IPS-18c (cell line): ENCODE results near the gene NSUN4.

Source experiments
- H3K4me3 ChIP-seq: 2 replicates; pipeline ENCODE4 v1.7.0; 2013; ENCODE audit warnings: low read depth, mild to moderate bottlenecking, low read length, moderate library complexity; ENCODE audit not compliant: insufficient read depth
- H3K9me3 ChIP-seq: one replicate; pipeline ENCODE4 v1.6.1; 2013; ENCODE audit warnings: mild to moderate bottlenecking, low read length, moderate library complexity; ENCODE audit not compliant: control insufficient read depth, insufficient read depth

The NSUN4 gene

GRCh38 chr1:46394872-46395465 lies 54.4 kb downstream of the NSUN4 start:
- Histone ChIP-seq H3K4me3 (peak overlapping the region; percentile 79), H3K9me3 (peaks cover 10% of the 10 kb centered on the region)

- peaks cover 10% of the 10 kb centered on the region for H3K9me3 ChIP-seq
- H3K4me3 ChIP-seq: no peak overlapping the region
Observed at GRCh38 chr1:46396441-46397398, 56.1 kb downstream of the NSUN4 start.

DNA sequence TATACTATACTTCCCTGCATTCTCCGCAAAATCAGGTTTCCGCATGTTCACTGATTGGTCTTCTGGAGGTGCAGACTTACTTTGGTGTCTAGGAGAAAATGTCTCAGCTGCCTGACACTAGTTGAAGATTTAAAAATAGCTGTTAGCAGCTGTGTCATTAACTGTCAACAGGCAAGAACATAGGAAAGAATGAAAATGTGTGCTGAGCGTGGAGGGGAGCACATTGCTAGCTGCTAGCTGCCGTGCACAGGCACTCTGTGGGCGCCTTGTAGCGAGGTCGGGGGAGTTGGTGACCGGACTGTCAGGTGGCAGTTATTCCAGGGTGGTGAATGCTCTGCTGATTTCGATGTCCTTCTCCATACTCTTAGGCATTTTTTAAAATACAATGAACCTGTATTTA lies 58.7 kb downstream of the NSUN4 start:
- Histone ChIP-seq H3K4me3 (no peak overlapping the region), H3K9me3 (peaks cover 2% of the 10 kb centered on the region)

GRCh38 chr1:46400421-46400820 lies 59.8 kb downstream of the NSUN4 start:
- Histone ChIP-seq H3K4me3 (no peak overlapping the region), H3K9me3 (peaks cover 4% of the 10 kb centered on the region)

DNA sequence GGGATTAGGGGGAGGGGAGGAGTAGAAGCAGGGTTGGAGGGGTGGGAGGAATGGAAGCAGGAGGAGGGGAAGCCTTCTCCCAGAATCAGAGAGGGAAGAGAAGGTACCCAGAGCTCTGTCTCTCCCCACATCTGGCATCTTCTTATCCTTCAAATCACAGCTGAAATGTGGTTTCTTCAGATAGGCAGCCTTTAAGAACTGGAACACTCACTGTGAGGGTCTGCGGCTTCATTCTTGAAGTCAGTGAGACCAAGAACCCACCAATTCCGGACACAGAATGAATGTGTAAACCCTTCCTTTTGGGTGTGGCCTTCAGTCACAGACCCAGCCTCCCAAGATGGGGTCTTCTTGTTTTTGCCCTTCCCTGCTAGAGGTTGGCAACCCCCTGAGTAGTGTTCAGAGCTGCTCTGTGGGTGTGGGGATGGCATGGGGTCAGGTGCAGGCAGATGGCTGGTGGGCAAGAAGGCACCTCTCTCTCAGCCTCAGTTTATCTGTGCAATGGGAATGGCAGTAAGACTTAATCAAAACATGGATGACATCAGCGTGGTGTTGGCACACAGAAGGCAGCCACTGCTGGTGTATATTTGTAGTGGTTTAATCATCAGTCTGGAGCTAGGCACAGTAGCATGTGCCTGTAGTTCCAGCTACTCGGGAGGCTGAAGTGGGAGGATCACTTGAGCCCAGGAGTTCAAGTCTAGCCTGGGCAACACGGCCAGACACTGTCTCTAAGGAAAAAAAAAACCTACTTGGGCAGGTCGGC lies 60.7 kb downstream of the NSUN4 start:
- Histone ChIP-seq H3K9me3 (peaks cover 4% of the 10 kb centered on the region), H3K4me3 (no peak overlapping the region)

GRCh38 chr1:46401964-46402626 lies 61.5 kb downstream of the NSUN4 start:
- Histone ChIP-seq H3K4me3 (no peak overlapping the region), H3K9me3 (peaks cover 4% of the 10 kb centered on the region)

DNA sequence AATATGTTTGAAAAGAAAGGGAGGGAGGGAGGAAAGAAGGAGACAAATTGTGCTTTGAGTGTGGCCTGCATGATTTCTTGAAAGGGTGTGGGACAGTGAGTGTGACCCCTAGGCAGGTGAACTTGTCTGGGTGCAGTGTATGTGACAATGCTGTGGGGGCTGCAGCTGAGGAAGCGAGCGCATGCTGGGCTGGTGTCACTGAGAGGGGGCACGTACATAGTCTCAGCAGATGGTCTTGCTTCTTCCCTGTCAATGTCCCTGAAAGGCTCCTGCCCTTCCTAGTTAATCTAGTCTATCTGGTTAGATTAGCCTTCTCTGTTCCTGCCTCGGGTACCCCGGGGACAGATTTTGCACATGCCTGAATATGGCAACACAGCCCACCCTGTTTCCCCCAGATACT lies 63.3 kb downstream of the NSUN4 start:
- Histone ChIP-seq H3K4me3 (no peak overlapping the region), H3K9me3 (peaks cover 4% of the 10 kb centered on the region)

- Histone ChIP-seq H3K9me3 (peaks cover 4% of the 10 kb centered on the region), H3K4me3 (no peak overlapping the region)
Observed at GRCh38 chr1:46404482-46405196, 64.0 kb downstream of the NSUN4 start.

GRCh38 chr1:46405197-46405555 lies 64.6 kb downstream of the NSUN4 start:
- no peak overlapping the region for H3K4me3 ChIP-seq
- H3K9me3 ChIP-seq: peaks cover 4% of the 10 kb centered on the region

DNA sequence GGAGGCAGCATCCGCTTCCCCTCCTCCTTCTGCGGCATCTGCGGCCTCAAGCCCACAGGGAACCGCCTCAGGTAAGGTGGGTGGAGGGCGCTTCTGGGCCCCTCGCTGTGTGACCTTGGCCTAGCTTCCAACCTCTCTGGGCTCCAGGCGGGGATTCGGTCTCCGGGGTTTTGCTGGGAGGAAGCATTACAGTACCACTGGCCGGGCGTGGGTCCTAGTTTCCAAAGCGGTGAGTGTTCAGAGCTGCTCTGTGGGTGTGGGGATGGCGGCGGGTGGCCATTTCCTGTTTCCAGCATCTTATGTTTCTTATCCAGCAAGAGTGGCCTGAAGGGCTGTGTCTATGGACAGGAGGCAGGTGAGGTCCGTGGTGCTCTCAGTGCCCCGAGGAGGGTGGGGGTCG lies 65.1 kb downstream of the NSUN4 start:
- Histone ChIP-seq H3K9me3 (peaks cover 4% of the 10 kb centered on the region), H3K4me3 (no peak overlapping the region)

DNA sequence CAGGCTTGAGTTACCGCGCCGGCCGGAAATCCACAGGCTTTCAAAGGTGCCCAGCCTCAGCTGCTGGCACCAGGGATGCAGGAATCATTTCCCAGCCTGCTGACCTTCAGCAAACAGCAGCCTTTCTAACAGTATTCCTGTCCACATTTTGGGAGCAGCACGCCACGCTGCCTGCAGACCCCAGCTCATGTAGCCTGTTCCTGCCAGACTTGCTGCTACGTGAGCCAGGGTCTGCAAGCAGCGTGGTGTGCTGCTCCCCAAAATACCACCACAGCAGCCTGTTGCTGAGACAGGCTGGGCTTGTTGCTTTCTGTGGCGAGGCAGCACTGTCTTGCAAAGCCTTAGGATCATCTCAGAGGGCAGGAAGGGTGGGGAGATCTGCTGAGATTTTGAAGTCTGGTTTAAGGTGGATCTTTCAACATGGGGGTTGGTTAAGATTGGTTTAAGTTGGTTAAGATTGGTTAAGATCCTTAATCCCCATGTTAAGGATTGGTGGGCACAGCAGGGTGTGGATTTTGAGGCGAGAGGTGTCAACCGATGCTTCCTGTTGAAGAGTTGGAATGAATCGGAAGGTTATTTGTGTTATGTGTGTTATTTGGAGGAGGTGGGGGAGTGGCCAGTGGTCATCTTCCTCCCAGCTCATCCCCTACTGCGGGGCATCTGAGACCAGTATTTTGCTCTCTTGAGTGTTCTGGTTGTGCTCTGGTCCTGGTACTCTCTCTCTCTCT lies 66.4 kb downstream of the NSUN4 start:
- Histone ChIP-seq H3K4me3 (no peak overlapping the region), H3K9me3 (peaks cover 4% of the 10 kb centered on the region)

- peaks cover 4% of the 10 kb centered on the region for H3K9me3 ChIP-seq
- H3K4me3 ChIP-seq: no peak overlapping the region
Observed at GRCh38 chr1:46407636-46408035, 67.0 kb downstream of the NSUN4 start.

DNA sequence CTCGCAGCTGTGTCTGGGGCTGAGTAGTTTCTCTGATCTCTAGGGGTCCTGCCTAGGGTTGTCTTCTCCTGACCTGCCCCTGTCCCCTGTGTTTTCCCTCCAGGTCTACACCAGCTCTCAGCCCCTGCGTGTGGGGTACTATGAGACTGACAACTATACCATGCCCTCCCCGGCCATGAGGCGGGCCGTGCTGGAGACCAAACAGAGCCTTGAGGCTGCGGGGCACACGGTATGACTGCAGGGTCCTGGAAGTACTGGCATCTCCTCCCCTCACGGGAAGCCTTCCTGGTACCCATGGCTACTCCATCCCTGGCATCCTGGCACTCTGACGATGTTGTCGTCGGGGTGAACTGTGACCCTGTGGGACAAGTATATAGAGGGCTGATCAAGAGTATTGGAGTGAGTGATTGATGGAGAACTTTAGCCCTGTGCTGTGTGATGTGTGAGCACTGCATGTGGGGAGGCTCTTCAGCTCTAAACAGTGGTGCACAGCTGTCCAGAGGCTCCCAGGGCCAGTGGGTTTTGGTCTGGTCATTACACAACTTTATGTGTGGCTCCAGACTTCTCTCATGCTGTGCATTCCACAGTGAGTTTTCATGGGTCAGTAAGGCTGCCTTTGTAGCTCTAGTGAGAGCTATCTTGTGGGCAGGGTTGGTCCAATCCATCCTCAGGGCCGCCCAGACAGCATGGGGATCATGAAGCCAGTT lies 67.9 kb downstream of the NSUN4 start:
- H3K4me3 ChIP-seq: no peak overlapping the region
- peaks cover 4% of the 10 kb centered on the region for H3K9me3 ChIP-seq

- Histone ChIP-seq H3K9me3 (peaks cover 4% of the 10 kb centered on the region), H3K4me3 (no peak overlapping the region)
Observed at GRCh38 chr1:46409063-46409372, 68.4 kb downstream of the NSUN4 start.

GRCh38 chr1:46410156-46411009 lies 69.8 kb downstream of the NSUN4 start:
- Histone ChIP-seq H3K4me3 (no peak overlapping the region), H3K9me3 (no peaks in the 10 kb centered on the region)
